HG03135 (cell line): Measurements from ENCODE around the gene CA5B.
"Not testable (repeated sequence)": the region's sequence is repeated elsewhere in the genome, so short reads cannot be mapped to it uniquely, and the experiment has no call there.

Experiments
- ATAC-seq: cut with Tn5 transposase; IDR thresholded peaks from one replicate; pipeline ENCODE4 v1.9.1; 2021; ENCODE audit warnings: mild to moderate bottlenecking, moderate library complexity; ENCODE audit not compliant: unreplicated experiment

Gene CA5B

GRCh38 chrX:15737959-15738902, at the start of gene CA5B:
CA5B (plus strand) TSS chrX:15738270; CDS start chrX:15750024, 11,754 bp downstream.
- peak; percentile 91 for ATAC-seq

GRCh38 chrX:15694941-15695451, 43.1 kb upstream of the CA5B start:
- ATAC-seq: no peak

GRCh38 chrX:15696516-15696915, 41.6 kb upstream of the CA5B start:
- no peak for ATAC-seq

GRCh38 chrX:15702488-15703371, 35.3 kb upstream of the CA5B start:
- no peak for ATAC-seq

GRCh38 chrX:15703809-15704208, 34.3 kb upstream of the CA5B start:
- ATAC-seq: not testable (repeated sequence)

GRCh38 chrX:15704273-15704672, 33.8 kb upstream of the CA5B start:
- not testable (repeated sequence) for ATAC-seq

- ATAC-seq: no peak
Observed at GRCh38 chrX:15714529-15714928, 23.5 kb upstream of the CA5B start.

GRCh38 chrX:15718283-15718970, 19.6 kb upstream of the CA5B start:
- no peak for ATAC-seq

GRCh38 chrX:15719324-15719968, 18.6 kb upstream of the CA5B start:
- ATAC-seq: no peak

- no peak for ATAC-seq
Observed at GRCh38 chrX:15721911-15722310, 16.2 kb upstream of the CA5B start.

GRCh38 chrX:15723887-15724517, 14.1 kb upstream of the CA5B start:
- no peak for ATAC-seq

GRCh38 chrX:15724911-15725310, 13.2 kb upstream of the CA5B start:
- ATAC-seq: no peak

GRCh38 chrX:15731368-15731767, 6.7 kb upstream of the CA5B start:
- ATAC-seq: not testable (repeated sequence)

GRCh38 chrX:15737190-15737958, 696 bp upstream of the CA5B start:
- ATAC-seq: no peak

GRCh38 chrX:15739886-15740285, 1.8 kb downstream of the CA5B start:
- no peak for ATAC-seq

- ATAC-seq: no peak
Observed at GRCh38 chrX:15744181-15744867, 6.3 kb downstream of the CA5B start.

- ATAC-seq: no peak
Observed at GRCh38 chrX:15745179-15745578, 7.1 kb downstream of the CA5B start.

- not testable (repeated sequence) for ATAC-seq
Observed at GRCh38 chrX:15746651-15747050, 8.6 kb downstream of the CA5B start.
